Measurements from ENCODE around the gene PBXIP1.
"Not testable (repeated sequence)": the region's sequence is repeated elsewhere in the genome, so short reads cannot be mapped to it uniquely, and the experiment has no call there.

Gene PBXIP1

DNA sequence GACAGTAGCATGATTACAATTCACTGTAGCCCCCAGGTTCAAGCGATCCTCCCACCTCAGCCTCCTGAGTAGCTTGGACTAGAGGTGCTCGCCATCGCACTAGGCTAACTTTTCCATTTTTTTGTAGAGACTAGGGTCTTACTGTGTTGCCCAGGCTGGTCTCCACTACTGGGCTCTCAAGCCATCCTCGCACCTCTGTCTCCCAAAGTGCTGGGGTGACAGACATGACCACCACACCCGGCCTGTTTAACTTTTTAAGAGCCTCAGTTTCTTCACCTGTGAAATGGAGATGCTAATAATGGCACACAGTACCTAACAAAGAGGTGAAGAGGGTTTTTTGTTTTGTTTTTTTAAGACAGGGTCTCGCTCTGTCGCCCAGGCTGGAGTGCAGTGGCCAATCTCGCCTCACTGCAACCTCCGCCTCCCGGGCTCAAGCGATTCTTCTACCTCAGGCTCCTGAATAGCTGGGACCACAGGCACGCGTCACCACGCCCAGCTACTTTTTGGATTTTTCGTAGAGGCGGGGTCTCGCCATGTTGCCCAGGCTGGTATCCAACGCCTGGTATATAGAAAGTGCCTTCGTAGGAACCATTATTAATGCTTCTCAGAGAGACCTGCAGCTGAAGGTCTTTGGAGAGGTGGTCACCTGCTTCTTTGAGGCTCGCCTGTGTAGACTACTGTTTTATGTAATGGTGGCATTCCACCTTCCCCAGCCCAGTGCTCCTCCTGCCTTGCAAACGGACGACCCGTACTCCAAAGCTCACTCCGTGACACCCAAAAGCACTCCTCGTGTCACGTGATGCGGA is 19.9 kb downstream of the PBXIP1 start:
- DNase-seq = no peak

DNA sequence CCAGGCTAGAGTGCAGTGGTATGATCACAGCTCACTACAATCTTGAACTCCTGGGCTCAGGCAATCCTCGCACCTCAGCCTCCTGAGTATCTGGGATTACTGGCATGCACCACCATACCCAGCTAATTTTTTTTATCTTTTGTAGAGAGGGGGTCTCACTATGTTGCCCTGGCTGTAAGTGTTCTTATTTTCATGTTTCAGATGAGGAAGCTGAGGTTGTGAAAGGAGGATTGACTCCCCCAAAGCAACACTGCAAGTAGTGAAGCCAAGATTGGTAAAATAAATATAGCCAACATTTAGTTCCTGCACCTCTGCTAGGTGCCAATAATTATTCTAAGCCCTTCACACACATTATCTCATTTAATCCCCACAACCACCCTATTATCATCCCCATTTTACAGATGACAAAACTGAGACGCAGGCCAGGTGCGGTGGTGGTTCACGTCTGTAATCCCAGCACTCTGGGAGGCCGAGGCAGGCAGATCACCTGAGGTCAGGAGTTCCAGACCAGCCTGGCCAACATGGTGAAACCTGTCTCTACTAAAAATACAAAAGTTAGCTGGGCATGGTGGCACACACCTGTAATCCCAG is 21.4 kb downstream of the PBXIP1 start:
- no peak for DNase-seq

GRCh38 chr1:154931940-154932487 is 23.9 kb downstream of the PBXIP1 start:
- DNase-seq = no peak

DNA sequence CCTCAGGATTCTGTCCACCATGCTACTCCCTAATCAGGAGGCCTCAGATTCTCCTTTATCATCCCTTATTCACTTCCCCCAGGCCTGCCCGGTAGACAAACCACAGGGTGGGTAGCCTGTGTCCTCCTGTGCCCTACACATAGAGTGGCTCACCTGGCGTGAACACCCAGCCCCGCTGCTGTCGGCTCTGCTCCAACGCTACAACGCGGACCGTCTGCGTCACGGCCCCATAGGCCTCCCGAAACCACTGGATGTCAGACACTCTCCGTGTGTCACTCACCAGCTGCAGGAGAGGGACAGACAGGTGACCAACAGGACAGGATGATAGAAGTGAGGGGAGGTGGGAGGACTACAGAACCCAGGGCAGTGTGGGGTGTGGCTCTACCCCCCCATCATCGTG is 29.7 kb downstream of the PBXIP1 start:
- DNase-seq = no peak

DNA sequence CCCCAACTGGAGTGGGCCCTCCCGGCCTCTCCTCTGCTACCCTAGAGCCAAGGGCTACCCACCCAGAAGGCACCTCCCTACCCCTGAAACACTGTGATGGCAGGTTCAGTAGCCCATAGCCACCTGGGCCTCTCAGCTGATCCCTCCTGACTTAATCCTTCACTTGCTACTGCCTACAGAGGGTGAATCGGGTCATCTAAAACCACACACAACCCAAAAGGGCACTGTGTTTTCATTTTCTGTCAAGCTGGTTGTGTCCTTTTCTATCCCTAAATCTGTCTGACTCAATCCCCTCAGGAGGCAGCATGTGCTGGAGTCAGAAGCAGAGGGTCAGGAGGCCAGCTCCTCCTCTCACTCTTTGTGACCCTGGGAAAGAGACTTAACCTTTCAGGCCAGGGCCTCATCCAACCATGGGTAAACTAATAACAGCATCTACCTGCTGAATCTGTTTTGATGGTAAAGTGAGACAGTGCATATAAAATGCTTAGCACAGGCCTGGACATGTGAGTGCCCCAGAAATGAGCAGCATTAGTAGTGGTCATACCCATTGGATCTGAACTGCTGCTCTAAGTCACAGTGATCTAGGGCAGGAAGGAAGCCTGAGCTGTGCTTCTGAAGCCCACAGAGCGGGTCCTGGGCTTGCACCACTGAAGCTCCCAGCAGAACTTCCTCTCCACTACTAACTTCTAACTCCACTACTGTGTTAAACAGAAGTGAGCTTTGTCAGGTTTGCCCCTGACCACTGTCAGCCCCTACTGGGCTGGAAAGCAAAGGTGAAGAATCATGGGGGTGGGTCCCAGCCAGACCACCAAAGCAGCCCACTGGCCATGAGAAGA is 30.3 kb downstream of the PBXIP1 start:
- DNase-seq = no peak

DNA sequence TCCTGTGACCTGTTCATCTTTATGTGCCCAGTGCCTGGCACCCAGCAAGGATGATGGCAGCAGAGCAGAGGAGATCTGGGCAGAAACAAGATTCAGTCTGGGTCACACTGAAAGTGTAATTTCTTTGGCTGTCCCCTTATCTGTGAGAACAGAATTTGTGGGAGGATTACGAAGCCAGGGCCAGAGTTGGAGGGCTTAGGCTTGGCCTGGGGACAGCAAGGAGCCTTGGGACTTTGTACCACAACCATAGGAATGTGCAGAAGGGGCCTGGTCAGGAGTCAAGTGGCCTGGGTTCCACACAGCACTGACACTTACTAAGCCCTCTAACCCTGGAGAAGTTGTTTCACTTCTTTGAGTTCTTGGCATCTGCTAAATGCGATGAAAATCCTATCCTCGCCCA is 32.2 kb downstream of the PBXIP1 start:
- DNase-seq = no peak

- no peak for DNase-seq
Measured at GRCh38 chr1:154913273-154913672, 42.6 kb downstream of the PBXIP1 start.

DNA sequence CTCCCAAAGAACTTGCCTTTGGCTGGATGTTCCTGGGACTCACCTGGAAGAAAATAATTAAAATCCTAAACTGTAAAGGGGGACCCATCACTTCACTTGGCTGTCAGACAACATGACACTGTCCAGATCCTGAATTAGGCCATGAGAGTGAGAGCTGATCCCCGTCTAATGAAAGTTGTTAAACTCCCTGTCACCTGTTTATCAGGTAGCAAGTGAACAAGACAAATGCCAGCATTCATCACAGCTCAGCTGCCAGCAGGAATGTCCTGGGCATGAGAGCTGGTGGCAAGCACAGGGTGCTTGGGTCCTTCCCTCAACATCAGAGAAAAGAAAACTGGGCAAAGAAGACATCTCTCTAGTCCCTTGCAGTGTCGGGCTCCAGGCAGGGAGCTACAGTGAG is 43.1 kb downstream of the PBXIP1 start:
- DNase-seq = no peak

GRCh38 chr1:154911691-154912550 is 44.0 kb downstream of the PBXIP1 start:
- no peak for DNase-seq

- DNase-seq = no peak
Measured at GRCh38 chr1:154910851-154911250, 45.0 kb downstream of the PBXIP1 start.

DNA sequence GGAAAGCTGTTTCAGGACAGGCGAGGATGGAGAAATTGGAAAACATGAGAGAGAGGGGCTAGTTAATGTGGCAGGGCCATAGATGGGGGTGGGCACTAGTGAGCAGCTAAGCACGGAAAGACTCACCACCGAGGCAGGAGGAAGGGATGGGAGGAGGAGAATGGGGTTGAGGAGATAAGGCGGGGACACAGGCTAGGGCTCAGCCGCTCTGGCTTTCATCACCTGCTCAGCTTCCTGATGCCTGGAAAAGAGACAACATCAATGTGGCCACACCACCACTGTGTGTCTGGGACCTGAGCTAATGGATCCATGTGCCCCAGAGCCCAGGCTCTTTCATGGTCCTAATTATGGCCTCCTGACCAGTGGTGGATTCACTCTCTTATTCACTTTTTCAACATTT is 47.0 kb downstream of the PBXIP1 start:
- no peak for DNase-seq

GRCh38 chr1:154908129-154908528 is 47.8 kb downstream of the PBXIP1 start:
- not testable (repeated sequence) for DNase-seq

GRCh38 chr1:154906621-154907081 is 49.2 kb downstream of the PBXIP1 start:
- DNase-seq = no peak

DNA sequence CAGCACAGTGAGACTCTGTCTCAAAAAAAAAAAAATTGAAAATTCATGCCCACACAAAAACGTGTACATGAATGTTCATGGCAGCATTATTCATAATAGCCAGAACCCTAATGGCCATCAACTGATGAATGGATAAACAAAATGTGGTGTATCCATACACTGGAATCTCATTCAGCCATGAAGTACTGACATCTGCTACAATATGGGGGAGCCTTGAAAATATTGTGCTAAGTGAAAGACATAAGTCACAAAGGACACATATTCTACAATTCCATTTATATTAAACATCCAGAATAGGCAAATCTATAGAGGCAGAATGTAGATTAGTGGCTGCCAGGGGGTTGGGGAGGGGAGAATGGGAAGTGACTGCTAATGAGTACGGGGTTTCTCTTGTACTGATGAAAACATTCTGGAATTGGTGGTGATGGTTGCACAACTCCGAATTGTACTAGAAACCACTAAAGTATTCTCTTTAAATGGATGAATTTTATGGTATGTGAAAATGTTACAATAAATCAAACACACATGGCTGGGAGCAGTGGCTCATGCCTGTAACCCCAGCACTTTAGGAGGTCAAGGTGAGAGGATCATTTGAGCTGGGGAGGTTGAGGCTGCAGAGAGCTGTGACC is 52.8 kb downstream of the PBXIP1 start:
- DNase-seq = no peak

DNA sequence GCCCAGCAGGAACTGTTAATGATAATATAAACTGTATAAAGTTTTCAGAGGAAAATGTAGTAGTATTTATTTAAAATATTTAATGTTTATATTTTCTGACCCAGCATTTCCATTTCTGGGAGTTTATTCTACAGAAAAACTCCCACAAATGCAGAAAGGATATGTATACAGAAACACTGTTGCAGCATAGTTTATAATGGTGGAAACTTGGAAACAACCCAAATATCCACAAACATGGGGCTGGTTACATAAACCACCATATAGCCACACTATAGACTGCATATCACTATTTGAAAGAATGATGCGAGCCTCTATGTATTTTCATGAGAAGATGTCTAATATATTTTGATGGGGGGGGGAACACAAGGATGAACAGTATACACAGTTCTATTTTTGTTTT is 54.3 kb downstream of the PBXIP1 start:
- DNase-seq = no peak

DNA sequence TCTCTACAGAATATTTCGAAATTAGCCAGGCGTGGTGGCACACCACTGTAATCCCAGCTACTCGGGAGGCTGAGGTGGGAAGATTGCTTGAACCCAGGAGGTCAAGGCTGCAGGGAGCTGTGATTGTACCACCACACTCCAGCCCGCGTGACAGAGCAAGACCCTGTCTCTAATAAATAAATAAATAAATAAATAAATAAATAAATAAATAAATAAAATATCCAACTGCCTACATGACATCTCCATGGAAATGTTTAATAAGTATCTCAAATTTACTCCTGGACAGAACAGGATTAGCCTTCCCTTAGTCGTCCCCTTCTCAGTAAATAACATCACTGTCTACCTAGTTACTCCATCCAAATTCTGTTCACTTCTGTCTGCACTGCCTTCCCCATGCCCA is 56.9 kb downstream of the PBXIP1 start:
- no peak for DNase-seq

- no peak for DNase-seq
Measured at GRCh38 chr1:154896771-154897286, 59.1 kb downstream of the PBXIP1 start.

GRCh38 chr1:154895798-154896197 is 60.1 kb downstream of the PBXIP1 start:
- DNase-seq = no peak
